M059J (cell line): ENCODE results near the gene UTRN. TPM values are rescaled to one million over a fixed set of nuclear protein-coding genes. Genes with fewer than 3 reads are reported as not detected.

ENCODE experiments used
- DNase-seq: peaks from one replicate; pipeline ENCODE4 v3.0.0-alpha.2; 2012; ENCODE audit warnings: low read depth
- total RNA-seq: library from RNA; depleted of rRNA; stranded (reverse); fragments of >200 nt; shearing (Covaris generic); gene quantifications from 2 replicates; pipeline ENCODE4 v1.2.3, GENCODE V29; 2014

The UTRN gene
- total RNA-seq, 1 experiment from 2014 or later: 93.3 TPM

DNA sequence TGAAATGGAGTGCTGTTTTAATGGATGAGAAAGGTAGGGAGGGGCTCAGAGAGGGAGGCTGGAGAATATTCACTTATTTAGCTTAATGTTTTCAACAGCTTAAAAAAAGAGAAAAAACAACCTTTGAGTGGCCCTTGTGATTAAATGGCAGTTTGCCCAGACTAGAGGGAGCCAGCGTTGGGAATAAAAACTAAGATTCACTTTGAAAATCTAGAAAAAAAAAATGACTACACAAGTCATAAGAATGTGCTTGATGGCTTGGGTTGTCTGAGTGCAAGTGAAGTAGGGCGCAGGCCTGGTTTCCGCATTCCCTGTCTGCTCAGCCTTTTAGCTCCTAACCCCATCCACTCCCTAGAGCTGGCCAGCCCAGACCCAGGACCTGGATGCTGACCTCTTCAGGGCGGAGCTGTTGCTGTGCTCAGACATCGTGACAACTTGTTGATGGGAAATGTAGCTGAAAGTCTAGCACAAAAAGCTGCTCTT, 28.9 kb downstream of the UTRN start:
- DNase-seq: peak; percentile 51

DNA sequence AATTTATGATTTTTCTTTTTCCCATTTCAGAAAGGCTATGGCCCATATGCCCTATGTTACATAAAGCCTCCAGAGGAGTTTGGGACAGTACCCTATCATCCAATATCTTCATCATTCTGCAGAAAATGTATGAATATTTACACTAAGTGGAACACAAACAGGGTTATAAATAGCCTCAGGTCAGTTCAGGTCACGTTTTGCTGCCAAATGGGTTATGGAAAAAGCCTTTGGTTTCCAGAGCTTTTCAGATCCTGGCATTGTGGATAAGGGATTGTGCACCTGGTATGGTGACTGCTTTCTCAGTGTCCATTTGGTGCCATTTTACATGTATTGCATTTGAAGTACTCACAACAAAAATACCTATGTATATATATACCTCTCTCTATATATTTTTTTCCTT, 29.4 kb downstream of the UTRN start:
- DNase-seq: no peak

DNA sequence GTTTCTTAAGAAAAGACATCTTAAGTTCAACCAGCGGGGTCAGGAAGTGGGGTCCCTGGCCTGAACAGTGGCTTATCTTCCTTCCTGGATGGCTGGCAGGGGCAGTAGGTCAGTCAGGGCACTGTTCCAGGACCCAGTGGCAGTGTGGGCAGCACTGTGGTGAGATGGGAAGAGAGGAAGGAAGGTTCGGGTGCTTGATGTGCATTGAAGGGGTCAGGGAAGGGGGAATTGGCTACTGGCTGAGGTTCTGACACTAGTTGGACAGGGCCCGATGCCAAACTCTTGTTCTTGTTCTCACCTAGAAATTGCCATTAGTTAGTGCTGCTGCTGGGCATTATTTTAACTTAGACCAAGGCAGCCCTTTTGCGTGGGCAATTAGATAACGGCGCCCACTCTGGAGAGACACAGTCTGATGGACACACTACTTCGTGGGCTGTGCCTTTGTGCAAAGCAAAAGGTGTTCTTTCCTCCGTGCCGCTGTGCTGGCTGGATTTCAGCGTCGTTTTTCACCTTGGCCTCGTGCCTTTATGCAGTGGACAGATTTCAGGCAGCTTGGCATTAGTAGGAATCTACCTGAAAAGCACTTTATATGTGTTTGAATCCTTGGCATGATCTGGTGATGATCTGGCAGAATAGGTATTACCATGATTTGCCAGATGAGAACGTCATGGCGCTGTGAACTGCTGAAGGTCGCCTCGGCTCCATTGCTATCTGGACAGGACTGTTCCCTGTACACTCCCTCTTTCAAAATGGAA, 30.3 kb downstream of the UTRN start:
- DNase-seq: no peak

- DNase-seq: no peak
Measured at GRCh38 chr6:144315981-144316861, 31.1 kb downstream of the UTRN start.

GRCh38 chr6:144316862-144317195, 31.7 kb downstream of the UTRN start:
- no peak for DNase-seq

DNA sequence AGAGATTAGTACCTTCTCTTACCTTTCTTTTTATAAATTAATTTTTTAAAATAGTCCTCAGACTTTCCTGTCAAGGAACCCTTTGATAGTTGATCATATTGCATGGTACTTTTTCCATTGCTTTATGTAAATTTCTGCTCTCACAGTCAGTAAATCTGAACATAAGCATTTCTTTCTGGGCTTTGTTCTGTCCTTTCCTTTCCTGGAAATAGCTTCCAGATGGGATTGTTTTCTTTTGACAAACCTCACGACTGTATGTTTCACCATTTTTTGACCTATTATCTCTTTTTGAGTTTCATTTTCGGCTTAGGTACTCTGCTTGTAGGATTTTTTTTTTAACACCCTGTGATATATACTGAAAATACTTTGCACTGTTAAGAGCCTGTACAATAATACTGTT, 32.6 kb downstream of the UTRN start:
- DNase-seq: no peak

DNA sequence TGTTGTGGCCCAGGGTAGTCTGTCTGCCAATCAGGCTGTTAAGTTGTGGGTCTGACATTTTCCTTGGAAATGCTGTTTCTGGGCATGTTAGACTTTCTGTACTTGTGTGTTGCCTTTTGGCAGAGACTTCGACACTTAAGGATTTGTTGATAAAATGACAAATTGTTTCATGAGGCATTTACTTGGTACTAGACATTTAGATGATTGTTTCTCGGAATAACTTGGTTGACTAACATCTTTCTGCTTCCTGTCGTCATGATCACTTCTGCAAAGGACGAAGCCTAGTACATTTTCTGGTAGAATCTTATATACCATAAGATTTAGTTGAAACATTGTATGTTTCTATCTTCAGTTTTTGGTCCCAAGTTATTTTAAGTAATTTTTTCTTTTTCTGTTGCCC, 34.1 kb downstream of the UTRN start:
- DNase-seq: no peak

- no peak for DNase-seq
Measured at GRCh38 chr6:144320741-144321140, 35.6 kb downstream of the UTRN start.

DNA sequence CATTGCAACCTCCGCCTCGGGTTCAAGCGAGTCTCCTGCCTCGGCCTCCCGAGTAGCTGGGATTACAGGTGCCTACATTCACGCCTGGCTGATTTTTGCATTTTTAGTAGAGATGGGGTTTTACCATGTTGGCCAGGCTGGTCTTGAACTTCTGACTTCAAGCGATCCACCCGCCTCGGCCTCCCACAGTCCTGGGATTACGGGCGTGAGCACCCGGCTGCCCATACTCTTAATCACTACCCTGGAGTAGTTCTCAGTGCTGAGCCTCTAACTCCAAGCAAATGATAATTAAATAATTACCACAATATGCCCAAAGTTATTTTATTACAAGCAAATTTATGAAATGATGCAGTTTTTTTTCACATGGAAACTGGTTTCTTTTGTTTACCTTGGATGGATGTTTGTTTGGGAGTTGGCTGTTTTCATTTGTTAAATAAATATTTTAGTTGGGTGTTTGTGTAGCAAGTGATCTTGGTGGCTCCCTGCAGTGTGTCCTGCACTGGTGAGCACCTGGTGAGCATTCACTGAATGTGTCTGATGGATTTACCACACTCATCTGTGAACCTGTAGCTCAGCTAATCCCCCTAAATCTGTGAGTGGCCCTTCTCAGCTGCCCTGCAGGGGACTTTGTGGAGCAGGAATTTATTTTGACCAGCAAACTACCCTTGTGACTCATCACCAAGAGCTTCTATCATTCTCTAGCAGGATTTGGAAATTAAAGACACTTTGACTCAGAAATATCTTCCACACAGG, 36.9 kb downstream of the UTRN start:
- peak; percentile 80 for DNase-seq

DNA sequence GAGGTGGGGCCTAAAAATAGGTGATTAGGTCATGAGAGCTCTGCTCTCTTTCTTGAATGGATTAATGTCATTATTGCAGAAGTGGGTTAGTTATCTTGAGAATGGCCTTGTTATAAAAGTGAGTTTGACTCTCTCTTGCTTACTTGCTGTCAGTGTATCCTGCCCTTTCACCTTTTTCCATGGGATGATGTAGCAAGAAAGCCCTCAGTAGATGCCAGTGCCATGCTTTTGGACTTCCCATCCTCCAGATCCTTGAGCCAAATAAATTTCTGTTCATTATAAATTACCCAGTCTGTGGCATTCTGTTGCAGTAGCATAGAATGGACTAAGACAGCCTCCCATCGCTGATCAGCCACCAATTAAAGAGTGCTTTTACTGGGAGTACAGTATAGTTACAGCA, 40.1 kb downstream of the UTRN start:
- DNase-seq: no peak

GRCh38 chr6:144326393-144326792, 41.3 kb downstream of the UTRN start:
- DNase-seq: no peak

GRCh38 chr6:144327081-144327480, 41.9 kb downstream of the UTRN start:
- no peak for DNase-seq

- DNase-seq: no peak
Measured at GRCh38 chr6:144330017-144330987, 45.2 kb downstream of the UTRN start.

DNA sequence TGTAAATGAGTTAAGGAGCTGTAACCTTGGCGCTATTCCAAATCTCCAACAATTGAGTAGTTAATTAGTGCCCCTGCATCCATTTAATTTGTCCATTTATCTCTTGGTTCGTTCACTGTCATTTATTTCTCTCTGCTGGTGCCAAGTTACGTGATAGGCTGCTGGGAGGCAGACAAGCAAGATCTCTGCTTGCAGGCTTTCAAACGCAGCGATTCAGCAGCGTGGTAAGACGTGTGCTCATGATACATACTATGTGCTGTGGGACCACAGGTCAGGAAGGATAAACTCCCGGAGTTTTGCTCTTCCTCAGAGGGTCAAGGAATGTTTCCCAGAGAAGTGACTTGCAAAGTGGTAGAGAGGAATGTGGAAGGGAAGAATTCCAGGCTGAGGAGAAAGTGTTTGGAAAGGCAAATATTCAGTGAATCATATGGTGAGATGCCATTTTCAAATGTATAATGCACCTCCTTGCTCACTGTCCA, 46.4 kb downstream of the UTRN start:
- peak; percentile 30 for DNase-seq

GRCh38 chr6:144332177-144332576, 47.0 kb downstream of the UTRN start:
- DNase-seq: no peak

GRCh38 chr6:144334150-144334708, 49.1 kb downstream of the UTRN start:
- DNase-seq: no peak
